ENCODE results near the gene NSMCE4A. TPM values are rescaled to one million over a fixed set of nuclear protein-coding genes. Genes with fewer than 3 reads are reported as not detected.
A peak's percentile ranks its signal among the peaks of the same experiment; 100 is the strongest.

NSMCE4A gene
- total and polyA plus RNA-seq, 7 donors = 39.0 to 160 (median 104) TPM

DNA sequence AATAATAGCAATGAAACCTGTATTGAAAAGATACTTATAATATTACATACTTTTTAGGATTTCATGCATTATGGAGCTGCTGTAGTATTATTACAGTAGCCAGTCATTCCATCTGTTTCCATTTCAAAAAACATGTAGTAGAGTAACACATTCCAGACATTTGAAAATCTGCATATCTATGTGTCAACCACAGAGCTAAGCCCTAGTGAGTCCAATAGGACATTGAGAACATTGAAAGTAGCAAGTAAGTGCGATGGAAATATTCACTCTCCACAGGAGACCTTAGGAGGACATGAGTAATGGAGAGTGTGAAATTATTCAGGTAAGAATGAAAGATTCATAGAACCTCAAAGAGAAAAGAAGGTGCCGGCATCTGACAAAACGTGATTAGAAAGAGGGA, 15.3 kb downstream of the NSMCE4A start:
- Histone ChIP-seq H3K27ac (no peak overlapping the region), H3K4me1 (no peaks in the 10 kb centered on the region), H3K36me3 (peaks cover 7 to 90% (median 32%) of the 10 kb centered on the region in 4 donors), H3K4me3 (no peak overlapping the region), H3K27me3 (no peaks in the 10 kb centered on the region), H3K9me3 (no peaks in the 10 kb centered on the region)
- intact Hi-C loops (cut with DNase I) = no loop called here
- no peak for DNase-seq
- TF ChIP-seq, protein P1, sequence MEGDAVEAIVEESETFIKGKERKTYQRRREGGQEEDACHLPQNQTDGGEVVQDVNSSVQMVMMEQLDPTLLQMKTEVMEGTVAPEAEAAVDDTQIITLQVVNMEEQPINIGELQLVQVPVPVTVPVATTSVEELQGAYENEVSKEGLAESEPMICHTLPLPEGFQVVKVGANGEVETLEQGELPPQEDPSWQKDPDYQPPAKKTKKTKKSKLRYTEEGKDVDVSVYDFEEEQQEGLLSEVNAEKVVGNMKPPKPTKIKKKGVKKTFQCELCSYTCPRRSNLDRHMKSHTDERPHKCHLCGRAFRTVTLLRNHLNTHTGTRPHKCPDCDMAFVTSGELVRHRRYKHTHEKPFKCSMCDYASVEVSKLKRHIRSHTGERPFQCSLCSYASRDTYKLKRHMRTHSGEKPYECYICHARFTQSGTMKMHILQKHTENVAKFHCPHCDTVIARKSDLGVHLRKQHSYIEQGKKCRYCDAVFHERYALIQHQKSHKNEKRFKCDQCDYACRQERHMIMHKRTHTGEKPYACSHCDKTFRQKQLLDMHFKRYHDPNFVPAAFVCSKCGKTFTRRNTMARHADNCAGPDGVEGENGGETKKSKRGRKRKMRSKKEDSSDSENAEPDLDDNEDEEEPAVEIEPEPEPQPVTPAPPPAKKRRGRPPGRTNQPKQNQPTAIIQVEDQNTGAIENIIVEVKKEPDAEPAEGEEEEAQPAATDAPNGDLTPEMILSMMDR (IDR thresholded peaks at IDR 0.05) = no peak
- TF ChIP-seq POLR2AphosphoS5 (IDR thresholded peaks at IDR 0.05) (no peak), POLR2A (IDR thresholded peaks at IDR 0.05) (no peak), EP300 (IDR thresholded peaks at IDR 0.05) (no peak)
- 93 to 98% methylated on average over 3 of the region's 3 CpGs for WGBS, 2 donors

DNA sequence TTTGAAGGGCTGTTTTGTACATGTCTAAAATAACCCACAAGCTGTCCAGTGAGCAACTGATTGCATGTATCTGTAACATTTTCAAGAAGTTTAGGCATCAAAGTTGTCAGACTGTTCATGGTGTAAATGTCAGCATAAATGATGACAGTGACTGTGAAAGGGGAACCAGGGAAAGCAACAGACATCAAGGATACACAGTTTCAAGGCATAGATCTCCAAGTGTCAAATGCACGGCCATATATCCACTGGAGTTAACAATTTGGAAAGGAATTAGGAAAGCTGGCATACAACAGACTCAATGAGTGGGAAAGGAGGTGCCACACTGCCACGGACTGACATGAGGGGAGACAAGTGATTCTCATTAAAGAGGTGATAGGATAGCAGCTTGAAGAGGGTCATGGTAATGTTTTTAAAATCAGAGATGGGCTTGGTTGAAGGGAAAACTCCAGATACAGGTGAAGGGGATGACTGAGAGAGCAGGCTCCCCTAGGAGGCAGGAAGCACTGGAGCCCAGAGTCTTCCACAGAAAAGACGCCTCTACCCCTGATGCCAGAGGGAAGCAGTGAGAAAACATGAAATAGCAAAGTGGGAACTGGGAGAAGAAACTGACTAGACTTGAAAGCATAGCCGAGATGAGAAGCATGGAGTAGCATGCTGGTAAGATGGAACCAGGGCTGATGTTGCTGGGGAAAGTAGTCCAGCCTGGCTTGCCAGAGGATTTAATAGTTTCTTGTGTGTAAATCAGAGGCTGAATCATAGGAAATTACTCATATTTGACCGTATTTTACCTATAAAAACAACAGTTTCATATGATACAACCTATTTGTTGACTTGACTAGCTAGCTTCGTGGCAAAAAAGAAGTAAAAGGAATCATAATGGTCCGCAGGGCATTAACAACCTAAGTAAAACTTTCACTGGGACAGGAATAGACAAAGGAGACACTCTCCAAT, 18.6 kb downstream of the NSMCE4A start:
- Histone ChIP-seq H3K36me3 (peaks cover 3 to 73% (median 31%) of the 10 kb centered on the region in 4 donors), H3K4me1 (no peaks in the 10 kb centered on the region), H3K9me3 (no peaks in the 10 kb centered on the region), H3K27ac (no peak overlapping the region), H3K27me3 (no peaks in the 10 kb centered on the region), H3K4me3 (no peak overlapping the region)
- no peak for DNase-seq
- no peak for TF ChIP-seq EP300 (IDR thresholded peaks at IDR 0.05)
- TF ChIP-seq POLR2AphosphoS5 (IDR thresholded peaks at IDR 0.05) = no peak
- no peak for TF ChIP-seq POLR2A (IDR thresholded peaks at IDR 0.05)
- TF ChIP-seq, protein P1 (IDR thresholded peaks at IDR 0.05) = no peak
- intact Hi-C loops (cut with DNase I) = no loop called here
- 88 to 89% methylated on average over 7 of the region's 7 CpGs for WGBS, 2 donors

DNA sequence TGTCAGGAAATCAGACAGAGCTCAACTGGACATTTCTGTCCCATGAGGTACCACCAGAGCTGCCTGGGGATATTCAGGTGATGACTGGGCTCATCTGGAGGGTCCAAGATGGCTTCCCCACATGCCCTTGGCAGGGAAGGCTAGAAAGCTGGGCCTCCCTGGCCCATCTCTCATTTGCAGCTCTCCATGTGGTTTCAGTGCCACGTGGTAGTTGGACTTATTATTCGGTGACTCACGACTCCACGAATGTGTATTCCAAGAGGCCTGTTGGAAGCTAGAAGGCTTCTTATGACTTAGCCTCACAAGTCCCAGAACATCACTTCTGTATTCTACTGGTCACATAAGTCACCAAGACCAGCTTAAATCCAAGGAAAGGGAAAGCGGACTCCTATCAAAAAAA, 22.8 kb downstream of the NSMCE4A start:
- Histone ChIP-seq H3K4me3 (no peak overlapping the region), H3K27ac (no peak overlapping the region), H3K36me3 (peaks cover 0 to 32% (median 14%) of the 10 kb centered on the region in 4 donors), H3K27me3 (no peaks in the 10 kb centered on the region), H3K9me3 (no peaks in the 10 kb centered on the region), H3K4me1 (peaks cover 0 to 19% (median 17%) of the 10 kb centered on the region in 4 donors)
- TF ChIP-seq POLR2A (IDR thresholded peaks at IDR 0.05) (no peak), POLR2AphosphoS5 (IDR thresholded peaks at IDR 0.05) (no peak), EP300 (IDR thresholded peaks at IDR 0.05) (no peak)
- no peak for DNase-seq
- intact Hi-C loops (cut with DNase I) = no loop called here
- 94 to 96% methylated on average over 5 of the region's 5 CpGs for WGBS, 2 donors

DNA sequence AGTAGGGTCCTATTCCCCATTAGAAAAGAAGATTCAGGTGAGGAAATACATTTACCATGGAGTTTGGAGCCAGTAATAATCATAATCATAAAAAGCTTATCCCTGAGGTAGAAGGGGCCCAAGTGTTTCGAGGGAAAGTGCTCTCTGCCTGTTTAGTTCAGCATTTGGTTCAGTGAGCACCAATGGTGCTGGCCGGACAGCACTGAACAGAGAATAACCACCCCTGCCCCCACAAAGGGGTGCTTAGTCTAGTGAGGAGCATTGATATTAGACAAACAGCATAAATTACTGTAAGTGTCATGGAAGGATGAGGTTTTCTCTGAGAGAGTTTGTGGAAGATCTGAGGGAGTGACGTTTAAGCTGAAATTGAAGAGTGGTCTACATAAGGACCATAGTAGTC, 25.6 kb downstream of the NSMCE4A start:
- Histone ChIP-seq H3K36me3 (peaks cover 0 to 7% (median 0%) of the 10 kb centered on the region in 4 donors), H3K27ac (peak overlapping the region in 1 of 4 donors; percentile 15), H3K27me3 (no peaks in the 10 kb centered on the region), H3K4me1 (peaks cover 0 to 19% (median 17%) of the 10 kb centered on the region in 4 donors), H3K4me3 (no peak overlapping the region), H3K9me3 (no peaks in the 10 kb centered on the region)
- intact Hi-C loops (cut with DNase I) = no loop called here
- TF ChIP-seq, protein P1 (IDR thresholded peaks at IDR 0.05) = no peak
- TF ChIP-seq POLR2AphosphoS5 (IDR thresholded peaks at IDR 0.05) = no peak
- no peak for TF ChIP-seq EP300 (IDR thresholded peaks at IDR 0.05)
- no peak for TF ChIP-seq POLR2A (IDR thresholded peaks at IDR 0.05)
- 89 to 93% methylated on average over 3 of the region's 3 CpGs for WGBS, 2 donors
- no peak for DNase-seq

DNA sequence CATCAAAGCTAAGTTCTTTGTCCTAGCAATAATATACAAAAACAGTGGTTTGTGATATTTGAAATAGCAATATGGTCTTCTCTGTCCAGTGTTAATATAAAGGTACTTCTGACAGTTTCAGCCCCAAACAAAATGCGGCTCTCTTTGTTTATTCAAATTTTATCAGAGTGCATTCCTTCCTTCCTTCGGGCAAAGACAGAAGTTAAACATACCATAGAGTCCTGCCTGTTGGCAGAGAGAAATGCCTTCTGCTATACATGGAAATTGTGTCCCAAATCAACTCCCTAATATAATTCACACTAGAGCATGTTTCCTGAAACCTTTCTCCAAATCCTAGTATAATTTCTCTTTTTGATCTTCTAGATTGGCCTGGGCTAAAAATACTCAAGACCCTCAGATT, 26.0 kb downstream of the NSMCE4A start:
- no peaks in the 10 kb centered on the region for H3K27me3 ChIP-seq
- WGBS, 2 donors = 59 to 62% methylated on average over 2 of the region's 2 CpGs
- no peak for TF ChIP-seq EP300 (IDR thresholded peaks at IDR 0.05)
- TF ChIP-seq, protein P1 (IDR thresholded peaks at IDR 0.05) = no peak
- no peak for TF ChIP-seq POLR2A (IDR thresholded peaks at IDR 0.05)
- no peak for TF ChIP-seq POLR2AphosphoS5 (IDR thresholded peaks at IDR 0.05)
- intact Hi-C loops (cut with DNase I) = no loop called here
- H3K27ac ChIP-seq = peak overlapping the region in 1 of 4 donors; percentile 15
- peaks cover 0 to 3% (median 0%) of the 10 kb centered on the region in 4 donors for H3K36me3 ChIP-seq
- DNase-seq = no peak
- no peak overlapping the region for H3K4me3 ChIP-seq
- peaks cover 0 to 22% (median 19%) of the 10 kb centered on the region in 4 donors for H3K4me1 ChIP-seq
- H3K9me3 ChIP-seq = no peaks in the 10 kb centered on the region

Data from sigmoid colon (tissue), 7 donors.